ENCODE data around the gene NMT2. TPM values are rescaled to one million over a fixed set of nuclear protein-coding genes. Genes with fewer than 3 reads are reported as not detected.

Gene NMT2
- total RNA-seq, 1 experiment from 2014 or later = 11.8 TPM

GRCh38 chr10:15131330-15131729 lies 37.2 kb downstream of the NMT2 start:
- WGBS (ENCODE audit: extremely low coverage, insufficient read length, low lambda C conversion rate) = no CpG with 5 or more reads among the region's 5 CpGs
- Histone ChIP-seq H2BK12ac (ENCODE audit: insufficient read length, low read depth, low read length) (no peak overlapping the region), H3K56ac (ENCODE audit: insufficient read length, low read depth, low read length) (no peak overlapping the region), H2AFZ (ENCODE audit: low read length) (no peak overlapping the region), H4K91ac (ENCODE audit: insufficient read length, low read depth, low read length) (no peak overlapping the region), H3K79me2 (ENCODE audit: insufficient read depth, low read length) (no peaks in the 10 kb centered on the region), H2AK5ac (ENCODE audit: insufficient read length, low read length) (no peak overlapping the region), H3K27ac (ENCODE audit: insufficient read length, low read depth, low read length) (no peak overlapping the region), H3K18ac (ENCODE audit: insufficient read length, low read depth, low read length) (no peak overlapping the region), H3K23ac (ENCODE audit: insufficient read length, low read depth, low read length) (no peak overlapping the region), H2BK120ac (ENCODE audit: low read depth, low read length, poor library complexity, severe bottlenecking) (no peak overlapping the region), H3K79me1 (ENCODE audit: insufficient read depth, low read depth, low read length, poor library complexity, severe bottlenecking) (no peaks in the 10 kb centered on the region), H3T11ph (ENCODE audit: low read length) (no peak overlapping the region), H3K4me2 (ENCODE audit: insufficient read depth, insufficient read length, low read length) (no peak overlapping the region), H3K4ac (ENCODE audit: low read depth, low read length) (no peak overlapping the region), H3K4me1 (ENCODE audit: insufficient read depth, low read length) (no peaks in the 10 kb centered on the region), H3K27me3 (ENCODE audit: insufficient read depth, low read length) (no peaks in the 10 kb centered on the region), H4K5ac (ENCODE audit: insufficient read length, low read depth, low read length) (no peak overlapping the region), H2BK5ac (ENCODE audit: insufficient read length, low read length) (no peak overlapping the region), H3K9me3 (ENCODE audit: control insufficient read depth, low read depth, low read length) (no peaks in the 10 kb centered on the region), H3K23me2 (ENCODE audit: insufficient read length, low read depth, low read length, poor library complexity, severe bottlenecking) (no peaks in the 10 kb centered on the region), H3K14ac (ENCODE audit: insufficient read depth, low read length) (no peak overlapping the region), H2BK15ac (ENCODE audit: low read depth, low read length) (no peak overlapping the region), H2BK20ac (ENCODE audit: low read depth, low read length, poor library complexity, severe bottlenecking) (no peak overlapping the region), H3K9ac (ENCODE audit: extremely low read depth, insufficient read length, low read length) (no peak overlapping the region), H4K20me1 (ENCODE audit: control insufficient read depth, insufficient read depth, insufficient read length) (no peaks in the 10 kb centered on the region), H4K8ac (replicated peaks; ENCODE audit: insufficient read length, low read depth, low read length) (no peak overlapping the region)
- Mint-ChIP-seq H3K36me3 (ENCODE audit: insufficient read depth in 1 of 3, low read depth in 3 of 3) (peaks cover 15 to 58% (median 49%) of the 10 kb centered on the region in 3 experiments), H3K27ac (no peak overlapping the region), H3K9me3 (no peaks in the 10 kb centered on the region), H3K4me1 (no peaks in the 10 kb centered on the region), H3K27me3 (ENCODE audit: low read depth) (no peaks in the 10 kb centered on the region; the same call in 1 of the 2 replicates), H3K4me3 (no peak overlapping the region)
- no peak for TF ChIP-seq CTCF (conservative IDR thresholded peaks at IDR 0.05)
- no peak for DNase-seq
